Psoas muscle (tissue), 8 donors: ENCODE measurements around the gene TKTL1. TPM values are rescaled to one million over a fixed set of nuclear protein-coding genes. Genes with fewer than 3 reads are reported as not detected.

Experiments used
- ATAC-seq, 4 donors: fragments of 200-7000 bp; cut with Tn5 transposase; one replicate each; pipeline ENCODE4 v1.9.1; 2020; ENCODE audit warnings: moderate library complexity in 3 of 4, mild to moderate bottlenecking in 2 of 4
- DNase-seq, 2 donors: peaks; one replicate each; pipeline ENCODE4 v3.0.0-alpha.2; 2020
- H3K27ac ChIP-seq: fragments of 200-600 bp; one replicate; pipeline ENCODE4 v1.8.0; 2022
- H3K27me3 ChIP-seq, 3 donors: fragments of 200-600 bp in 1 of 3; one replicate each; pipeline versions ENCODE4 v1.6.1 to v1.8.0; 2013 to 2022; ENCODE audit warnings: low read length in 2 of 3, mild to moderate bottlenecking in 2 of 3, moderate library complexity in 1 of 3; ENCODE audit not compliant: insufficient read depth in 3 of 3
- H3K36me3 ChIP-seq, 2 donors: fragments of 200-600 bp in 1 of 2; one replicate each; pipeline versions ENCODE4 v1.6.1 to v1.8.0; 2013 to 2022; ENCODE audit warnings: low read depth in 1 of 2, mild to moderate bottlenecking in 1 of 2, moderate library complexity in 1 of 2; ENCODE audit not compliant: insufficient read depth in 1 of 2
- H3K4me1 ChIP-seq: fragments of 200-600 bp; one replicate; pipeline ENCODE4 v1.8.0; 2022
- H3K4me3 ChIP-seq: fragments of 200-600 bp; one replicate; pipeline ENCODE4 v1.8.0; 2022; ENCODE audit warnings: mild to moderate bottlenecking
- H3K9me3 ChIP-seq: fragments of 200-600 bp; one replicate; pipeline ENCODE4 v1.8.0; 2022
- CTCF ChIP-seq: fragments of 200-600 bp; IDR thresholded peaks from one replicate; pipeline ENCODE4 v1.8.0; 2022; ENCODE audit warnings: antibody characterized with exemption
- WGBS, 3 donors: extraction: QIAGEN DNeasy Blood & Tissue Kit; methylation state at CpG; one replicate each; pipeline versions ENCODE4 v1.1.6 to v1.1.7; 2013; 5-methylcytosine and 5-hydroxymethylcytosine counted together
- intact Hi-C, 2 donors: fragments of 100-400 bp; cut with DNase I; formaldehyde crosslinking; loops; one replicate each; pipeline versions ENCODE4 v1.11.0 to v1.14.2; 2022
- polyA plus RNA-seq, 3 donors: library from polyadenylated mRNA; stranded (reverse); fragments of 200-250 nt; gene quantifications; one replicate each; pipeline ENCODE4 v1.2.3, GENCODE V29; 2013
- total RNA-seq, 4 donors: library from RNA; stranded (reverse); fragmentation: NEBNext Ultra II Directional in 2 of 4; extraction: Animal tissue kit (Norgen Biotek cat#: 25700) in 2 of 4; gene quantifications; one replicate each; pipeline versions ENCODE4 v1.2.1 to v1.2.4, GENCODE V29; 2021 to 2023
- donor health status: healthy with polysubstance abuse.
- donor health status: DM: no; HTN: no; CAD: no; lungs with moderate emphysema.
- donor health status: Bipolar disorder and iron deficiency.
- donor health status: healthy.
- donor health status: DM: yes; HTN: yes; CAD: no.
- donor health status: DM: no; HTN: no; CAD: no.
- donor health status: DM: no; HTN: no; CAD: no.
- donor health status: DM: yes; HTN: yes; CAD: no.

Gene TKTL1
- total and polyA plus RNA-seq, 7 donors = 0.19 to 0.52 (median 0.28) TPM; not detected in 1

GRCh38 chrX:154303476-154303875, 7.9 kb downstream of the TKTL1 start:
- 63 to 85% (median 74%) methylated on average over 7 to 8 of the region's 8 CpGs for WGBS, 3 donors
- ATAC-seq (no peak), DNase-seq (no peak)
- no peak overlapping the region for H3K27ac ChIP-seq
- H3K36me3 ChIP-seq = no peaks in the 10 kb centered on the region
- peaks cover 0 to 5% (median 0%) of the 10 kb centered on the region in 3 donors for H3K27me3 ChIP-seq
- H3K9me3 ChIP-seq = no peaks in the 10 kb centered on the region
- H3K4me3 ChIP-seq = no peak overlapping the region
- intact Hi-C loops = no loop called here
- TF ChIP-seq CTCF = no peak
- H3K4me1 ChIP-seq = no peaks in the 10 kb centered on the region

GRCh38 chrX:154304846-154305245, 9.3 kb downstream of the TKTL1 start:
- no peaks in the 10 kb centered on the region for H3K4me1 ChIP-seq
- no peak for ATAC-seq
- 61 to 82% (median 72%) methylated on average over 10 of the region's 10 CpGs for WGBS, 3 donors
- no peak for TF ChIP-seq CTCF
- H3K4me3 ChIP-seq = no peak overlapping the region
- DNase-seq = no peak
- H3K36me3 ChIP-seq = no peaks in the 10 kb centered on the region
- H3K27me3 ChIP-seq = peaks cover 0 to 5% (median 0%) of the 10 kb centered on the region in 3 donors
- H3K27ac ChIP-seq = no peak overlapping the region
- intact Hi-C loops = no loop called here
- H3K9me3 ChIP-seq = no peaks in the 10 kb centered on the region

GRCh38 chrX:154305541-154306205, 10.1 kb downstream of the TKTL1 start:
- peaks cover 0 to 6% (median 0%) of the 10 kb centered on the region in 3 donors for H3K27me3 ChIP-seq
- no peak overlapping the region for H3K27ac ChIP-seq
- TF ChIP-seq CTCF = no peak
- ATAC-seq (no peak), DNase-seq (no peak)
- no peaks in the 10 kb centered on the region for H3K9me3 ChIP-seq
- 51 to 75% (median 74%) methylated on average over 8 to 11 of the region's 11 CpGs for WGBS, 3 donors
- no peak overlapping the region for H3K4me3 ChIP-seq
- no peaks in the 10 kb centered on the region for H3K4me1 ChIP-seq
- intact Hi-C loops = no loop called here
- H3K36me3 ChIP-seq = no peaks in the 10 kb centered on the region

GRCh38 chrX:154307202-154307601, 11.6 kb downstream of the TKTL1 start:
- Histone ChIP-seq H3K27me3 (peaks cover 0 to 12% (median 0%) of the 10 kb centered on the region in 3 donors), H3K27ac (no peak overlapping the region), H3K4me1 (no peaks in the 10 kb centered on the region), H3K9me3 (no peaks in the 10 kb centered on the region), H3K4me3 (no peak overlapping the region), H3K36me3 (no peaks in the 10 kb centered on the region)
- TF ChIP-seq CTCF = no peak
- ATAC-seq (no peak), DNase-seq (no peak)
- 65 to 74% (median 68%) methylated on average over 6 of the region's 6 CpGs for WGBS, 3 donors
- intact Hi-C loops = no loop called here
